Measurements from ENCODE around the gene DNAI1.

The DNAI1 gene

DNA sequence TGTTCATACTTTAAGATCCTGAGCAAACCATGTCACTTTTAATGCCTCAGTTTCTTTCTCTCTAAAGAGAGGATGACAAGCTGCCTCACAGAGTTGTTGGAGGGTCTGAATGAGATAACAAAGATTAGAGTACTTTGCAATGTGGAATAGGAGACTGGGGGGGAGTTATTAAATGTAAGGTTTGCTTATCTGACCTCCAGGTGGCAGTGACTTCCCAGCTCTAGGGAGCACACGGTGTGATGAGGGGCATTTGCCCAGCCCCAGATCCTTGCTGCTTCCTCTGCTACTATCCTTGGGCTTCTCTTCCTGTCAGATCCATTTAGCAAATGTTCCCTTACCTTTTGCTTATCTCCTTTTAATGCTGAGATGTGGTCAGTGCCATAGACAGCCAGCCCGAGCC is 33.4 kb downstream of the DNAI1 start:
- no peak for TF ChIP-seq ZNF274 (IDR thresholded peaks at IDR 0.05; ENCODE audit: low read depth, low read length)
- no peak overlapping the region for H3K4me3 ChIP-seq (ENCODE audit: low read length)

DNA sequence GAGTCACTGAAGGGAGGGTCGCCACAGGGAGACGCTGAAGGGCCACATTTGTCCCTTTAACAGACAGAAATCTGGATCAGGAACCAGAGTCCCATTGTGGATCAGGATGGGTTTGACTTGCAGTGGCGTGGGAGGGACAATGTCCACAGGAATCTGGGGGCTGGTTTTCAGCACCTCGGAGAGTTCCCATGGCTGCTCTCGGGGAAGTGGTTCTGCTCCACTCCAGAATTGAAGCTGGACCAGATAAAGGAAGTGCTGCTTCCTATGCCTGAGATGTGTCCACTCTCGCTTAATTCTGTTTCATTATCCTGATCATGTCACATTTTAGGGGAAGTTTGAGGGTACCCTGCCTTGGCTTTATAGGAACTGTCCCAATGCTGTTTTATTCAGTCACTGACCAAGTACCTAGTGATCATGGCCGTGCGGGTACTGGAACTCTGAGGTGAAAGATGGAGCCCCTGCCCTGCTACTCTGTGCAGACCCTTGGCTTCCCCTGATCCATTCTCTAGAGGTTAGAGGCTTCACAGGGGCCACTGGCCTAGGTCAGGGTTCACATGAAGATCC is 35.4 kb downstream of the DNAI1 start:
- no peak for TF ChIP-seq ZNF274 (IDR thresholded peaks at IDR 0.05; ENCODE audit: low read depth, low read length)

DNA sequence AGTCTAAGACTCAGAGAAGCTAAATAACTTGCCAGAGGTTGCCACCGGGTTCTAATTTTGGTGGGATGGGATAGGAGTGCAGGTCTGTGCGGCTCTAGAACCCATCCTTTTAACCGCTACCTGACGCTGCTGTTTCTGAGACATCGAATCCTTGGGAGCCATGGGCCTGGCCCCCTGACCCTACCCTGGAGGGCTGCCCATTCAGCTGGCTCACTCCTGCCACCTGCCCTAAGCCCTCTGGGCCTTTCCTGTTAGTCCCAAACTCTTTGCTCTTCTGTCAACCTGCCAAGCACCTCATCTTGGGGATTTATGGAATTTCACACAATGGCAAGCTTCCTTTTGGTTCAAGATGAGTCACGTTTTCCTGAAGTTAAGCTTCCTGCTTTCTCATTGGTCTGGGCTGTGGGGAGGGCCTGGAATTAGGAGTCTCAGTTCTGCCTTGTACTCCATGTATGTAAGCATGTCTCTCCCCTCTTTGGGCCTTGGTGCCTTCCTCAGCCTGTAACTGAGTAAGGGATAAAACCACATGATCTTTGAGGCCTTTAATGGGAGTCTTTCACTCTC is 37.6 kb downstream of the DNAI1 start:
- TF ChIP-seq ZNF274 (IDR thresholded peaks at IDR 0.05; ENCODE audit: low read depth, low read length), result no peak
- H3K4me3 ChIP-seq (ENCODE audit: low read length), result no peak overlapping the region

More for the DNA sequence above, 35.4 kb downstream of the DNAI1 start:
- H3K4me3 ChIP-seq (ENCODE audit: low read length), result no peak overlapping the region

DNA sequence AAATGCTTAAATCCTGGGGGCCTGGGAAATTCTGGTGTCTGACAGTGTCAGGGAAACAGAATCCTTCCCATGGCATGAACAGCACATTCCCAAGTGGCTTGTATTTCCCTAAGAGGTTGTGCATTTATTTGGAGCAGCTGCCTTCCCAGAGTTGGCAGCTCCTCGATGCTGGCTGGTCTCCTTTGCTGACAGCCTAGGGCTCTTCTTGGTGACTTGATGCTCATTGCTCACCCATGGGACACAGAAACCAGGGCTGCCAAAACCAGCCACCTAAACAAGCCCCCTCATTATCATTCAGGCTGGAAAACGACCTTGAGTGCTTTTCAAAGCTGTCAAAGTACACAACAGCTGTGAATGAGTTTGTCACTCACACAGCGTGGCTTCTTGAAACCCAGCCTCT is 39.9 kb downstream of the DNAI1 start:
- TF ChIP-seq ZNF274 (IDR thresholded peaks at IDR 0.05; ENCODE audit: low read depth, low read length), result no peak
- H3K4me3 ChIP-seq (ENCODE audit: low read length), result no peak overlapping the region

DNA sequence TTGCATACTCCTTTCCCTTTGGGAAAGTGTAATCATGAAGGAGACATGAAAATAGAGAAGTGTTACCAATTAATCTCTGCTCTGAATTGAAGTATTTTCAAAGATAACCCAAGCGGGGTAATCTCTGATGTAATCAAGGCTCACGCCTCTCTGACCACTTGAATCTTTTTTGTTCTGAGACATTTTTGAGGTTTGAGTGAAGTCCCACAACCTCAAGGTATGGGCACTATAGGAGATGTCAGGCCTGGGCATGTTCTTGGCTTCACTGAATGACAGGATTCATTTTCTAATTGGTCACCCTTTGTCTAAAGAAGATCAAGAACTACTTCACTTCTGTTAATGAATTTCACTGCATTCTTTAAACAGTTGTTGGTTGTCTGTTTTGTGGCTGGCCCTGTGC is 40.5 kb downstream of the DNAI1 start:
- no peak for TF ChIP-seq ZNF274 (IDR thresholded peaks at IDR 0.05; ENCODE audit: low read depth, low read length)
- H3K4me3 ChIP-seq (ENCODE audit: low read length), result no peak overlapping the region

DNA sequence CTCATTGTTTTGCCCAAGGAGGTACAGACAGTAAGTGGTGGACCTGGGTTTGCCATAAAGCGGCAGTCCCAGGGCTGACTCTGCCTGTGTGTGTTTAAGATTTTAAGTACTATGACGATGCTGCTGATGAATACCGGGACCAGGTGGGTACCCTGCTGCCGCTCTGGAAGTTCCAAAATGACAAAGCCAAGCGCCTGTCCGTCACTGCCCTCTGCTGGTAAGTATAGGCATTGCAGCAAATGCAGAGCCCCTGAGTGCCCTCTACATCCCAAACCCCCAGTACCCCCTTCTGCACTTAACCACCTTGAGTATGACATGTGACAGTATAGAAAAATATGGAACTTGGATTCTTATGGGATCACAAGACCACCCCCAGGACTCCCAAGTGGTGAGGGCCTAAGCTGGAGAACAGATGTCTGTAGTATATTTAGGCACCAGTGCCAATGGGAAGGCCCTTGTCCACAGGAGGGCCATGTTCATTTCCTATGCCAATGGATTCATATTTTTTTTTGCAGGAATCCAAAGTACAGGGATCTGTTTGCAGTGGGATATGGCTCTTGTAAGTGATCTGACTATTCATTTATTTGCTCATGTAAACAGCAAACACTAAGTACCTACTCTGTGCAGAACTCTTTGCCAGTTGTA is 42.1 kb downstream of the DNAI1 start:
- no peak for TF ChIP-seq ZNF274 (IDR thresholded peaks at IDR 0.05; ENCODE audit: low read depth, low read length)

DNA sequence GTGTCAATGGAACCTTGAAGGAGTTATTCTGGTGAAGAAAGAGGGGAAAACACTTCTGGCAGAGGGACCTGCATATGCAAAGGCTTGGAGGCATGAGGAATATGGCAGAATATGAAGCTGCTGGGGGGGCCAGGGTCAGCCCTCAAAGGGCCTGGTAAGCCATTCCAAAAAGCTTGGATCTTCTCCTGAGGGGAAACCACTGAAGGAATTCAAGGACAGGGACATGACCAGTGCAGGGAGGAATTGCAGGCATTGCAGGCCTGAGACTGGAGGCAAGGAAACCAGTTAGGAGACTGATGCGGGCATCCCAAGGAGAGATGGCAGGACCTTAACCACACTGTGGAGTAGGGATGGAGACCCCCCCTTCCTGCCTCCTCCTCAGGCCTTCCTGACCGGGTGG is 42.8 kb downstream of the DNAI1 start:
- H3K4me3 ChIP-seq (ENCODE audit: low read length), result no peak overlapping the region
- TF ChIP-seq ZNF274 (IDR thresholded peaks at IDR 0.05; ENCODE audit: low read depth, low read length), result no peak

More for the DNA sequence above, 42.1 kb downstream of the DNAI1 start:
- no peak overlapping the region for H3K4me3 ChIP-seq (ENCODE audit: low read length)

DNA sequence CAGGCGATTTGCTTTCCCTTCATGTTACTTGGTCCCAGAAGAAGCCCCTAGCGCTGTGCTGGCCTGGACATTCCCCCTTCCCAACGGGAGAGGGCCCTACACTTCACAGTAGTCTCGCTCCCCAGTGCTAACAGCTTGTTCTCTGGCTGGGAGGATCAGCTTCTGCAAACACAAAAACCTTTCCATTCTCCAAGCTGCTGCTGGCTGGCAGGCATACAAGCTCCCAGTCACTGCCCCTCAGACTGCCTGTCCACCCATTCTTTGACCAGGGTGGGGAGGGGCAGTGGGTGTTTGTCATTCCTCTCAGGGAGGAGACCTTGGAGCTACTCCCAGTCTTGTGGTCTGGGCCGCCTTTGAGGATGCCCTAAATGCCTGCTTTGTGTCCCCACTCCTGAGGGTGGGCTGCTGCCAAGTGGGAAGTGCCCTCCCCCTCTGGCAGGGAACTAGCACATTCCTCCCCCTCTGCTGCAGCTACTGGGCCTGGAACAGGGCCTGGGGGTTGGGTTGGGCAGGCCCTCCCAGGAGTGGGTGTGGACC is 43.4 kb downstream of the DNAI1 start:
- H3K4me3 ChIP-seq (ENCODE audit: low read length), result no peak overlapping the region
- TF ChIP-seq ZNF274 (IDR thresholded peaks at IDR 0.05; ENCODE audit: low read depth, low read length), result no peak

DNA sequence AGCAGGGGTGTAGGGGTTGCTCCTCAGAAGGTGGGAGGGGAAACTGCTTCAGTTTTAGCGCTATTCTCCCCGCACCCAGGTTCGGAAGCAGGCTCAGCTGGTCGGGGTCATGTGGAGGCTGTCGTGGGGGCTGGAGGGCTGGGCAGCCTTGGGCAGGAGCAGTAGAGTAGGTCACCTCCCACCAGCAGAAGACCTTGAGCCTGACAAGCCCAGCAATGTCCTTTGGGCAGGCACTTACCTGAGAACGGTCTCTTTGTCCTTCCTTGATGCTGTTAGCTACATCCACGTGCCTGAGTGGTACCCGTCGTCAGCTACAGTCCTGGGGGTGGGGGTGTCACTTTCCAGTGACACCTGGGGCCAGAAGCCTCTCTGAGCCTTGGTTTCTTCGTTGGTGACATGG is 43.9 kb downstream of the DNAI1 start:
- H3K4me3 ChIP-seq (ENCODE audit: low read length), result no peak overlapping the region
- TF ChIP-seq ZNF274 (IDR thresholded peaks at IDR 0.05; ENCODE audit: low read depth, low read length), result no peak

DNA sequence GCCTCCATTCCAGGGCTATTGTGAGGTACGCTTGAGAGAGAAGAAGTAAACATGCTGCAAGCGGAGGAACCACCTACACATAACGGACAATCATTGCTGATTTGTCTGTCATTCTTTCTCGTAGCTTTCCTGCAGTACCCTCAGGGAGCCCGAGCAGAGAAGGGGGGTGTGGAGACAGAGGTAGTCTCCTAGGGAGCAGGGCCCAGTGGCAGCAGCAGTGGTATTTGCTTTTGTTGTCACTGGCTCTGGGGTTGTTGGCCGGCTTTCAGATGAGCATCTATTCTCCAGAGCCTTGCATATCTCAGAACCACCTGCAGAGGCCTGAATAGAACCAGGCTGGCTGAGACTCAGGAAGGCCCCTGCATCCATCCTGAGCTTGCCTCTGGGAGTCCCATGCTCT is 44.3 kb downstream of the DNAI1 start:
- H3K4me3 ChIP-seq (ENCODE audit: low read length), result no peak overlapping the region
- TF ChIP-seq ZNF274 (IDR thresholded peaks at IDR 0.05; ENCODE audit: low read depth, low read length), result no peak

DNA sequence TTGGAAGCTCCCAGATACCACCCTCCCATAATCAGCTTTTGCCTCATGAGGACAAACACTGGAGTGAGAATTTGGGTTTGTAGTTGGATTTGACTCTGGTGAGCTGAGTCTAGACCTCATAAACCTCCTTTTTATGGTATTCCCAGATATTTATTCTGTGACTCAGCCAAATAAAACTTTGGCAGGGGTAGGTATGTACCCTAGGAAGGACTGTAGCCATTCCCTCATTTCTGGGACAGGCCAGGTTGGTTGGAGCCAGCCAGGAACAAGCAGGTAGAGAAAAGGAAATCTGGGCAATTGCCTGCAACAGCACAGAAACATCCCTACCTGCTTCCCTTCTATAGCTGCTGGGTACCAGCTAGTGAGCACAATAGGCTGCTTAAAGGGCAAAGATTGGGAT is 44.8 kb downstream of the DNAI1 start:
- H3K4me3 ChIP-seq (ENCODE audit: low read length), result no peak overlapping the region
- TF ChIP-seq ZNF274 (IDR thresholded peaks at IDR 0.05; ENCODE audit: low read depth, low read length), result no peak

DNA sequence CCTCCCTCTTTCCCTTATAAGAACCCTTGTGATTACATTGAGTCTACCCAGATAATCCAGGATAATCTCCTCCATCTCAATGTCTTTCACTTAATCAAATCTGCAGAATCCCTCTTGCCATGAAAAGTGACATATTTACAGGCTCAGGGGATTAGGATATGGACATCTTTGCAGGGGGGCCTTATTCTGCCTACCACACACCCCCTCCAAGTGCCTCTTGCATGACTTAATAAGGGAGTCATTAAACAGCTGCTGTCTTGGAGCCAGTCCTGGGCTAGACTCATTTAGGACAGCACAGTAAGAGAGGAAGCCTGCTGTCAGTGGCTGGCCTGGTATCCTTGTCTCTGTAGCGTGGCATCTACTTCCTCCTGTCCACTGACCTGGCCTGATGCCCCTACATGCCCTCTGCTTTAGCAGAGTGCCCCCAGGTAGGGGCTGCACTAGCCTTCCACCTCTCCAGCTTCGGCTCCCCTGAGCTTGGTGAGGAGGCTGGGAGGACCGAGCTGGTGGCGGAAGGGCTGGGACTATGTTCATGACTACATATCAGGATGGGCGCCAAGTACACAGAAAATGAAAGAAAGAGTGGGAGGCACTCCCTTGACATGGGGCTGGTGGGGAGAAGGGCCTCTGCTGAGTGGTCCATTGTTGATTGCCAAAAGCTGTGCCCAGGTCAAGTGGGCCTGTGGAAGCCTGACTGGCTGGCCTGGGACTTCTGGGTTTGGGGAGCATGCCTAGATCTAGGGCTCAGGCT is 46.9 kb downstream of the DNAI1 start:
- no peak overlapping the region for H3K4me3 ChIP-seq (ENCODE audit: low read length)

DNA sequence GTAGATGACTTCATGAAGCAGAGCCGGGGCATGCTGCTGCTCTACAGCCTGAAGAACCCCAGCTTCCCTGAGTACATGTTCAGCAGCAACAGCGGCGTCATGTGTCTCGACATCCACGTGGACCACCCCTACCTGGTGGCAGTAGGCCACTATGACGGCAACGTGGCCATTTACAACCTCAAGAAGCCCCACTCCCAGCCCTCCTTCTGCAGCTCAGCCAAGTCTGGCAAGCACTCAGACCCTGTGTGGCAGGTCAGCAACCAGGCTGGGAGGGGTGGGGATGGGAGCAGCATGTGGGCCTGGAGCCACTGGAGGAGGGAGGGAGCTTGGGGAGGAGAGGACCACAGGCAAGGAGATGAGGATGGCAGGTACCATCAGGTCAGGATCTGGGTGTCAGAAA is 48.0 kb downstream of the DNAI1 start:
- TF ChIP-seq ZNF274 (IDR thresholded peaks at IDR 0.05; ENCODE audit: low read depth, low read length), result no peak
- H3K4me3 ChIP-seq (ENCODE audit: low read length), result no peak overlapping the region

More for the DNA sequence above, 46.9 kb downstream of the DNAI1 start:
- TF ChIP-seq ZNF274 (IDR thresholded peaks at IDR 0.05; ENCODE audit: low read depth, low read length), result no peak

DNA sequence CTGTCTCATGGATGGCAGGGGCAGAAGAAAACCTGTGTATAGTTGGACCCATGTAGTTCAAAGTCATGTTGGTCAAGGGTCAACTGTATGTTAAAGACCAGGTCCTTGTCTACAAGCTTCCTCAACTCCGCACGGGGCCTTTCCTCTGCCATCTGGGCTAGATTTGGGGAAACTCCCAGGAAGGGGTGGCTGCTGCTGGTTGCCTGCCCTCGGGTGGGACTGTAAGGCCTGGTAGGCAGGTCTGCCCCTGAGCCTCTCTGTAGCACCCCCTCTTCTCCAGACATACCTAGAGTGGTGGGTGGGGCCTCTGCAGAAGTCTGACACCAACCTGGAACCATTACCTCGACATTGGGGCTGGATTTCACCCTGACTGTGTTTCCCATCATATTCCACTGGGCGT is 49.0 kb downstream of the DNAI1 start:
- TF ChIP-seq ZNF274 (IDR thresholded peaks at IDR 0.05; ENCODE audit: low read depth, low read length), result no peak
- no peak overlapping the region for H3K4me3 ChIP-seq (ENCODE audit: low read length)

DNA sequence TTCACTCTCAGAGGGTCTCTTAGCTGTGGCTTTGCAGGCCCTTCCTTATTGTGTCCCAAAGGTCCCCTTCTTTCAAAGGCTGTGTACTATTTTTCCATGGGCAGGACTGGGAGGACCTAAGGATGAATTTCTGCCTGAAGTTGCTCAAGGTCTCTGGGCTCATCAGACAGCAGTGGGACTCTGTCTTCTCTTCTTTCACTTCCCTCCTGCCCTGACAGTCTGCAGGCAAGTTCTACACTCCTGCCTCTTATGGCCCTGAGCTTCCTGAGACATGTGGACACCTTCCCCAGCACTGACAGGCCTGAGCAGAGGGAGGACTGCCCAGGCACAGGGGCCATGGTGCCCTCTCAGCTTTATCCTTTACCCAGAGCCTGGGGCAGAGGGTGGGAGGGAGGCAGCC is 49.4 kb downstream of the DNAI1 start:
- no peak for TF ChIP-seq ZNF274 (IDR thresholded peaks at IDR 0.05; ENCODE audit: low read depth, low read length)
- no peak overlapping the region for H3K4me3 ChIP-seq (ENCODE audit: low read length)

Measured in GM08714 (cell line).